ENCODE data around the gene TGIF2LX.
"Not testable (repeated sequence)": the region's sequence is repeated elsewhere in the genome, so short reads cannot be mapped to it uniquely, and the experiment has no call there.

The TGIF2LX gene

GRCh38 chrX:89921665-89922064 is at the start of gene TGIF2LX:
TSS of gene TGIF2LX (plus strand) at chrX:89921908. CDS start at chrX:89922086, 178 bp downstream.
- DNase-seq (ENCODE audit: extremely low read depth, low read depth) = not testable (repeated sequence)

- DNase-seq (ENCODE audit: extremely low read depth, low read depth) = not testable (repeated sequence)
Measured at GRCh38 chrX:89922338-89922934, 728 bp downstream of the TGIF2LX start.

GRCh38 chrX:89943077-89943476 is 21.4 kb downstream of the TGIF2LX start:
- not testable (repeated sequence) for DNase-seq (ENCODE audit: extremely low read depth, low read depth)

GRCh38 chrX:89965588-89965987 is 43.9 kb downstream of the TGIF2LX start:
- not testable (repeated sequence) for DNase-seq (ENCODE audit: extremely low read depth, low read depth)
